Peyer's patch (tissue), 4 donors: ENCODE measurements around the gene MYH11. TPM values are rescaled to one million over a fixed set of nuclear protein-coding genes. Genes with fewer than 3 reads are reported as not detected.

Source experiments
- DNase-seq, 3 donors: peaks; one replicate each; pipeline ENCODE4 v3.0.0-alpha.2; 2017 to 2019
- H3K27ac ChIP-seq, 4 donors: fragments of 200-600 bp; sonication (generic); one replicate each; pipeline ENCODE4 v1.5.1; 2016 to 2019
- H3K27me3 ChIP-seq, 2 donors: fragments of 200-600 bp; sonication (generic); one replicate each; pipeline ENCODE4 v1.5.1; 2019
- H3K36me3 ChIP-seq, 3 donors: fragments of 200-600 bp; sonication (generic); one replicate each; pipeline ENCODE4 v1.5.1; 2016 to 2019
- H3K4me1 ChIP-seq, 4 donors: fragments of 200-600 bp; sonication (generic); one replicate each; pipeline ENCODE4 v1.5.1; 2016 to 2019
- H3K4me3 ChIP-seq, 4 donors: fragments of 200-600 bp; sonication (generic); 1 replicate in 3 of 4; 2 replicates in 1 of 4; pipeline ENCODE4 v1.5.1; 2016 to 2019; ENCODE audit warnings: mild to moderate bottlenecking in 1 of 4
- H3K9me3 ChIP-seq, 4 donors: fragments of 200-600 bp; sonication (generic); one replicate each; pipeline ENCODE4 v1.5.1; 2016 to 2019; ENCODE audit warnings: mild to moderate bottlenecking in 1 of 4
- CTCF ChIP-seq, 6 experiments: fragments of 450-650 bp in 4 of 6; fragments of 200-600 bp in 2 of 6; sonication (generic) in 1 of 6; IDR thresholded peaks; one replicate each; pipeline ENCODE4 v1.5.1; 2017 to 2019; ENCODE audit warnings: antibody characterized with exemption in 6 of 6, mild to moderate bottlenecking in 3 of 6, moderate library complexity in 1 of 6
- POLR2A ChIP-seq, 2 donors: fragments of 450-650 bp; IDR thresholded peaks; one replicate each; pipeline ENCODE4 v1.5.1; 2017; ENCODE audit warnings: antibody characterized with exemption in 2 of 2, mild to moderate bottlenecking in 2 of 2, moderate library complexity in 2 of 2
- total RNA-seq, 4 donors: library from RNA; depleted of rRNA; stranded (reverse); fragments of >200 nt; gene quantifications; one replicate each; pipeline ENCODE4 v1.1.0, GENCODE V29; 2016

MYH11 gene
- total RNA-seq, 4 donors from 2014 or later: 39.2 to 248 (median 131) TPM

- no peak overlapping the region for H3K27ac ChIP-seq
- H3K36me3 ChIP-seq: peaks cover 0 to 30% (median 0%) of the 10 kb centered on the region in 3 donors
- no peak overlapping the region for H3K4me3 ChIP-seq
- no peak for DNase-seq
- no peaks in the 10 kb centered on the region for H3K4me1 ChIP-seq
- no peaks in the 10 kb centered on the region for H3K9me3 ChIP-seq
- no peaks in the 10 kb centered on the region for H3K27me3 ChIP-seq
- TF ChIP-seq POLR2A (IDR thresholded peaks at IDR 0.05): no peak
- no peak for TF ChIP-seq CTCF (IDR thresholded peaks at IDR 0.05)
These were observed 148.7 kb downstream of the MYH11 start for GRCh38 chr16:15708096-15708495.

- no peaks in the 10 kb centered on the region for H3K9me3 ChIP-seq
- H3K27me3 ChIP-seq: no peaks in the 10 kb centered on the region
- no peak overlapping the region for H3K4me3 ChIP-seq
- no peak for DNase-seq
- H3K27ac ChIP-seq: no peak overlapping the region
- no peaks in the 10 kb centered on the region for H3K4me1 ChIP-seq
- TF ChIP-seq CTCF (IDR thresholded peaks at IDR 0.05) (no peak), POLR2A (IDR thresholded peaks at IDR 0.05) (no peak)
- peaks cover 0 to 30% (median 0%) of the 10 kb centered on the region in 3 donors for H3K36me3 ChIP-seq
These were observed 149.5 kb downstream of the MYH11 start for GRCh38 chr16:15707332-15707731.

GRCh38 chr16:15705064-15705565 is 151.7 kb downstream of the MYH11 start:
- TF ChIP-seq CTCF (IDR thresholded peaks at IDR 0.05) (no peak), POLR2A (IDR thresholded peaks at IDR 0.05) (no peak)
- no peaks in the 10 kb centered on the region for H3K9me3 ChIP-seq
- H3K36me3 ChIP-seq: peaks cover 0 to 40% (median 0%) of the 10 kb centered on the region in 3 donors
- H3K27me3 ChIP-seq: no peaks in the 10 kb centered on the region
- H3K4me3 ChIP-seq: no peak overlapping the region
- no peaks in the 10 kb centered on the region for H3K4me1 ChIP-seq
- DNase-seq: no peak
- H3K27ac ChIP-seq: no peak overlapping the region

GRCh38 chr16:15704545-15704987 is 152.3 kb downstream of the MYH11 start:
- Histone ChIP-seq H3K4me3 (no peak overlapping the region), H3K9me3 (no peaks in the 10 kb centered on the region), H3K27ac (no peak overlapping the region), H3K36me3 (peaks cover 0 to 42% (median 0%) of the 10 kb centered on the region in 3 donors), H3K27me3 (no peaks in the 10 kb centered on the region), H3K4me1 (no peaks in the 10 kb centered on the region)
- DNase-seq: peak; percentile 66 to 90 (median 68)
- TF ChIP-seq POLR2A (IDR thresholded peaks at IDR 0.05) (no peak), CTCF (IDR thresholded peaks at IDR 0.05) (peak; percentile 59 to 82 (median 62))

- H3K4me3 ChIP-seq: no peak overlapping the region
- peaks cover 0 to 42% (median 0%) of the 10 kb centered on the region in 3 donors for H3K36me3 ChIP-seq
- no peaks in the 10 kb centered on the region for H3K4me1 ChIP-seq
- no peaks in the 10 kb centered on the region for H3K27me3 ChIP-seq
- H3K9me3 ChIP-seq: no peaks in the 10 kb centered on the region
- H3K27ac ChIP-seq: peak overlapping the region in 1 of 4 donors; percentile 2
- DNase-seq: no peak
- TF ChIP-seq POLR2A (IDR thresholded peaks at IDR 0.05): no peak
- no peak for TF ChIP-seq CTCF (IDR thresholded peaks at IDR 0.05)
These were observed 153.6 kb downstream of the MYH11 start for GRCh38 chr16:15703029-15703736.
